Parathyroid adenoma (tissue), 2 donors: ENCODE measurements around the gene HERC2.
"Not testable (repeated sequence)": the region's sequence is repeated elsewhere in the genome, so short reads cannot be mapped to it uniquely, and the experiment has no call there.

Source experiments
- H2AFZ ChIP-seq: fragments of 300-600 bp; sonication (generic); one replicate; pipeline ENCODE4 v1.7.0; 2017; ENCODE audit warnings: antibody characterized with exemption, mild to moderate bottlenecking
- H3K27ac ChIP-seq: fragments of 300-600 bp; sonication (generic); one replicate; pipeline ENCODE4 v1.7.0; 2017
- H3K27me3 ChIP-seq: fragments of 300-600 bp; sonication (generic); one replicate; pipeline ENCODE4 v1.7.0; 2017; ENCODE audit warnings: low read length; ENCODE audit not compliant: control insufficient read depth, insufficient read depth
- H3K36me3 ChIP-seq: fragments of 300-600 bp; sonication (generic); one replicate; pipeline ENCODE4 v1.7.0; 2017; ENCODE audit warnings: low read length; ENCODE audit not compliant: control insufficient read depth, insufficient read depth
- H3K4me1 ChIP-seq: fragments of 300-600 bp; sonication (generic); one replicate; pipeline ENCODE4 v1.7.0; 2017; ENCODE audit warnings: control low read depth
- H3K4me2 ChIP-seq: fragments of 300-600 bp; sonication (generic); one replicate; pipeline ENCODE4 v1.7.0; 2017; ENCODE audit warnings: low read length
- H3K4me3 ChIP-seq: fragments of 300-600 bp; sonication (generic); one replicate; pipeline ENCODE4 v1.7.0; 2017; ENCODE audit warnings: low read depth, low read length
- H3K79me2 ChIP-seq: fragments of 300-600 bp; sonication (generic); one replicate; pipeline ENCODE4 v1.7.0; 2017; ENCODE audit warnings: control low read depth
- H3K9ac ChIP-seq: fragments of 300-600 bp; sonication (generic); one replicate; pipeline ENCODE4 v1.7.0; 2017; ENCODE audit warnings: mild to moderate bottlenecking
- H3K9me3 ChIP-seq: fragments of 300-600 bp; sonication (generic); one replicate; pipeline ENCODE4 v1.7.0; 2017; ENCODE audit warnings: low read length; ENCODE audit not compliant: control insufficient read depth
- CTCF ChIP-seq: fragments of 300-600 bp; sonication (generic); IDR thresholded peaks from one replicate; pipeline ENCODE4 v1.7.0; 2017; ENCODE audit warnings: antibody characterized with exemption, mild to moderate bottlenecking
- donor health status: primary hyperparathyroidism.

The HERC2 gene

GRCh38 chr15:28297434-28297833 lies 24.5 kb downstream of the HERC2 start:
- not testable (repeated sequence) for H3K4me2 ChIP-seq, H3K79me2 ChIP-seq, H3K27ac ChIP-seq, H3K9ac ChIP-seq, H3K36me3 ChIP-seq, H2AFZ ChIP-seq, H3K9me3 ChIP-seq, H3K4me3 ChIP-seq, H3K4me1 ChIP-seq, H3K27me3 ChIP-seq

- not testable (repeated sequence) for H3K4me2 ChIP-seq, H3K27me3 ChIP-seq, H3K9me3 ChIP-seq, H3K79me2 ChIP-seq, H2AFZ ChIP-seq, H3K4me1 ChIP-seq, H3K27ac ChIP-seq, H3K4me3 ChIP-seq, H3K9ac ChIP-seq, H3K36me3 ChIP-seq
Measured at GRCh38 chr15:28296814-28297213, 25.2 kb downstream of the HERC2 start.

GRCh38 chr15:28295009-28295563 lies 26.9 kb downstream of the HERC2 start:
- not testable (repeated sequence) for H3K9me3 ChIP-seq, H3K27me3 ChIP-seq
- H3K27ac ChIP-seq = peak overlapping the region; percentile 56

GRCh38 chr15:28294560-28294959 lies 27.4 kb downstream of the HERC2 start:
- H3K9me3 ChIP-seq, H3K79me2 ChIP-seq, H3K27me3 ChIP-seq, H3K4me3 ChIP-seq, H3K4me2 ChIP-seq, H3K4me1 ChIP-seq, H2AFZ ChIP-seq, H3K9ac ChIP-seq, H3K36me3 ChIP-seq: not testable (repeated sequence)
- peak overlapping the region; percentile 56 for H3K27ac ChIP-seq

More at GRCh38 chr15:28295009-28295563, 26.9 kb downstream of the HERC2 start:
- not testable (repeated sequence) for H3K79me2 ChIP-seq, H3K4me3 ChIP-seq, H3K9ac ChIP-seq, H3K36me3 ChIP-seq, H3K4me1 ChIP-seq, H2AFZ ChIP-seq, H3K4me2 ChIP-seq

GRCh38 chr15:28289694-28290463 lies 32.1 kb downstream of the HERC2 start:
- Histone ChIP-seq H3K79me2 (no peaks in the 10 kb centered on the region), H2AFZ (no peak overlapping the region), H3K36me3 (no peaks in the 10 kb centered on the region), H3K4me3 (no peak overlapping the region), H3K4me1 (no peaks in the 10 kb centered on the region), H3K27me3 (no peaks in the 10 kb centered on the region), H3K9ac (no peak overlapping the region), H3K27ac (no peak overlapping the region), H3K4me2 (no peak overlapping the region), H3K9me3 (no peaks in the 10 kb centered on the region)
- no peak for TF ChIP-seq CTCF

GRCh38 chr15:28288830-28289693 lies 32.9 kb downstream of the HERC2 start:
- H3K9ac ChIP-seq, H3K79me2 ChIP-seq, H3K4me2 ChIP-seq, H3K4me3 ChIP-seq, H3K27ac ChIP-seq, H3K9me3 ChIP-seq, H3K4me1 ChIP-seq, H3K36me3 ChIP-seq, H2AFZ ChIP-seq, H3K27me3 ChIP-seq: not testable (repeated sequence)

GRCh38 chr15:28286659-28287058 lies 35.3 kb downstream of the HERC2 start:
- H3K9me3 ChIP-seq, H3K4me3 ChIP-seq, H2AFZ ChIP-seq, H3K79me2 ChIP-seq, H3K27ac ChIP-seq, H3K36me3 ChIP-seq, H3K9ac ChIP-seq, H3K27me3 ChIP-seq, H3K4me1 ChIP-seq, H3K4me2 ChIP-seq: not testable (repeated sequence)
